Coronary artery (tissue), 2 donors: ENCODE results near the gene PTPRD.

ENCODE experiments used
- DNase-seq: peaks from one replicate; pipeline ENCODE4 v3.0.0-alpha.2; 2017; ENCODE audit warnings: low spot score
- H3K27ac ChIP-seq, 2 donors: fragments of 200-600 bp; sonication (generic); one replicate each; pipeline ENCODE4 v1.5.1; 2016 to 2019
- H3K4me3 ChIP-seq: fragments of 200-600 bp; sonication (generic); 2 replicates; pipeline ENCODE4 v1.5.1; 2016; ENCODE audit warnings: mild to moderate bottlenecking, moderate library complexity
- CTCF ChIP-seq: fragments of 200-600 bp; sonication (generic); IDR thresholded peaks from one replicate; pipeline ENCODE4 v1.5.1; 2019; ENCODE audit warnings: antibody characterized with exemption

The PTPRD gene

GRCh38 chr9:8778356-8778755 lies 1834.4 kb downstream of the PTPRD start:
- no peak overlapping the region for H3K4me3 ChIP-seq
- no peak for DNase-seq
- no peak for TF ChIP-seq CTCF
- H3K27ac ChIP-seq = no peak overlapping the region

GRCh38 chr9:8772302-8772701 lies 1840.5 kb downstream of the PTPRD start:
- Histone ChIP-seq H3K27ac (no peak overlapping the region), H3K4me3 (no peak overlapping the region)
- no peak for DNase-seq
- no peak for TF ChIP-seq CTCF

- H3K4me3 ChIP-seq = no peak overlapping the region
- no peak for DNase-seq
- no peak for TF ChIP-seq CTCF
Measured at GRCh38 chr9:8769153-8769552, 1843.6 kb downstream of the PTPRD start.

GRCh38 chr9:8766096-8766495 lies 1846.7 kb downstream of the PTPRD start:
- no peak for TF ChIP-seq CTCF
- Histone ChIP-seq H3K4me3 (no peak overlapping the region), H3K27ac (no peak overlapping the region)
- DNase-seq = no peak

More at GRCh38 chr9:8769153-8769552, 1843.6 kb downstream of the PTPRD start:
- H3K27ac ChIP-seq = no peak overlapping the region

- DNase-seq = no peak
- no peak overlapping the region for H3K4me3 ChIP-seq
- H3K27ac ChIP-seq = no peak overlapping the region
- no peak for TF ChIP-seq CTCF
Measured at GRCh38 chr9:8764051-8764450, 1848.8 kb downstream of the PTPRD start.

GRCh38 chr9:8762479-8763085 lies 1850.2 kb downstream of the PTPRD start:
- Histone ChIP-seq H3K27ac (no peak overlapping the region), H3K4me3 (no peak overlapping the region)
- no peak for DNase-seq
- no peak for TF ChIP-seq CTCF

- TF ChIP-seq CTCF = no peak
- no peak for DNase-seq
- H3K4me3 ChIP-seq = no peak overlapping the region
Measured at GRCh38 chr9:8760000-8760767, 1852.6 kb downstream of the PTPRD start.

More at GRCh38 chr9:8760000-8760767, 1852.6 kb downstream of the PTPRD start:
- H3K27ac ChIP-seq = no peak overlapping the region
